GM19043 (cell line): Measurements from ENCODE around the gene HHLA2.
"Not testable (repeated sequence)": the region's sequence is repeated elsewhere in the genome, so short reads cannot be mapped to it uniquely, and the experiment has no call there.

Experiments used
- ATAC-seq: cut with Tn5 transposase; IDR thresholded peaks from one replicate; pipeline ENCODE4 v1.9.1; 2021; ENCODE audit warnings: low read depth; ENCODE audit not compliant: unreplicated experiment

Gene HHLA2

DNA sequence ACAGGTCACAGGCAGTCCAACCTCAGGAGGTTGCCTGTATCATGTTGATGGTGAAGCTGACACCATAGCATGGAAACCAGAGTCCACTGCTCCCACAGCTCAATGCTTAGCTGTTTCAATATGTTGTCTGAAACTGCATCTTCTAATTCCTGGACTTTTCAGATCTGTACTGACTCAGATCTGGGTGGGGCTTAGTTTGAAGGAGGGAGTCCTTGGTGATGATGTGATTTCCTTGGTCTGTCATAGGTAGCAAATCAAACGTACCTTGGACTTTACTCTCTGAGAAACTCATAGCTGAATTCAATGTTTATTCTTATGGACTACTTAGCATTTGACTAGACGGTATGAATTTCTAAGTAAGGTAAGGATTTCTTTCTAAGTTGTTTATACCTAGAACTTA, at the start of gene HHLA2:
Gene HHLA2 (plus strand): TSS at position 310 of the 400 bp plus-strand sequence. CDS start 55,266 bp downstream, outside the sequence.
- no peak for ATAC-seq

DNA sequence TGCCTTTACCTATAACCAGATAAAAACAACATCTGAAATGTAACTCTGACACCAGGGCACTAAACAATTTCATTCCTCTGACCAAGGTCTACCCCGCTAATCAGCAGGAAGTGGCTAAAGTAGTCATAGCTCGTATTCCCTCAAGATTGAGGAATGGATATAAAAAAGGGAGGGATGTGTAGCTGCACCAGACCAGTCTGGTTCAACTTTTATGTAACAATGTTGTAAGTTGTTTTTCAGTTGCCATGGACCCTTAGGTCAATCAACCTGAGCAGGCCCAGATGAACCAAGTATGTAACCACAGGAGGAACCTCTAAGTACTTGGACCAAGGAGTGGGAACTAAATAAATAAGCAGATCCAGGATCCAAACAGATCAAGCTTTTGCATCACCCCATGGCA, 45.7 kb upstream of the HHLA2 start:
- ATAC-seq: no peak

DNA sequence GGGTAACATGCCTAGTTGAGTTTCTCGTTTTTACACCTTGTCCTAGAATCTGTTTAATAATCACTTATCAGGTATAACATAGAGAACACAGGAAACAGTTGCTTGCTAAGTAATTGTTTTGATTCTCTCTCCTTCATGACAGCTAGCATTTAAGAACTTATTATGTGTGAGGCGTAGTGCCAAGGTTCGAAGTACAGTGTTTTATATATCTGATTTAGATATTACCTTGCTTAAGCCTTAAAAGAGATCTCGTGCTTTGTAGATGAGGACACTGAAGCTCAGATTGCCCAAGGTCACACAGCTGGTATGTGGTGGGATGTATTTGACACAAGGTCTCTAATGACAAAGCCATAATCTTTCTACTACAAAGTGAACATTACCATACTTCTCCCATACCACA, 45.1 kb upstream of the HHLA2 start:
- ATAC-seq: no peak

GRCh38 chr3:108251844-108252243, 44.5 kb upstream of the HHLA2 start:
- ATAC-seq: no peak

GRCh38 chr3:108255131-108255530, 41.2 kb upstream of the HHLA2 start:
- no peak for ATAC-seq

DNA sequence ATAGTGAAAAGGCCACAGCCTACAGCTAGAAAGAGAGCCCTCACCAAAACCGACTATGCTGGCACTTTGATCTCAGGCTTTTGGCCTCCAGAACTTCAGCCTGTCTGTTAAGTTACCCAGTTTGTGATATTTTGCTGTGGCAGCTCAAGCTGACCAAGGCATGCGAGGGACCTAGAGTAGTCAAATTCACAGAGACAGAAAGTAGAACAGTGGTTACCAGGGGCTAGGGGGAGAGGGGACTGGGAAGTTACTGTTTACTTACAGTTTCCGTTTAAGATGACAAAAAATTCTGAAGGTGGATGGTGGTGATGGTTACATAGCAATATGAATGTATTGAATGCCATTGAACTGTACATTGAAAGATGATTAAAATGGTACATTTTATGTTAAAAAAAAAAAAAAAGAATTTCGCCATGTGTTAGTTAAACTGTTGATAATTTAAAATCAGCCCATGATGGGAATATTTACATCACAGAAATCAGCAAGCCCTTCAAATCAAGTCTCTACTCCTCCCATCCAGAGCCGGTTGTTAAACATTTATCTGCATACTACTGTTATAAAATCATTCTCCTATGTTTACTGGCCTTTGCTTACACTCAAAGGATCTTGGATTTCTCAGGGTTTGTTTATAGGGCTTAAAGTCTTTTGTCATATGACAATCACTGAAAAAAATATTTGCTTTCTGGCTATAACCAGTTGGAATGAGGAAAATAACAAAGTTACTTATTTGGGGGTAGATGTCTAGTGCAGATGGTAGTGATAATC, 31.6 kb upstream of the HHLA2 start:
- ATAC-seq: not testable (repeated sequence)

DNA sequence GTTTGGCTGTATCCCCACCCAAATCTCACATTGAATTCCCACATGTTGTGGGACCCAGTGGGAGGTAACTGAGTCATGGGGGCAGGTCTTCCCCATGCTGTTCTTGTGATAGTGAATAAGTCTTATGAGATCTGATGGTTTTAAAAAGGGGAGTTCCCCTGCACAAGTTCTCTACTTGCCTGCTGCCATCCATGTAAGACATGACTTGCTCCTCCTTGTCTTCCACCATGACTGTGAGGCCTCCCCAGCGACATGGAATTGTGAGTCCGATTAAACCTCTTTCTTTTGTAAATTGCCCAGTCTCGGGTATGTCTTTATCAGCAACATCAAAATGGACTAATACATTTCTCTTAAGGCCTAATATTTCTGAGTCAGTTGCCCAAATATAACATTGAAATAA, 28.1 kb upstream of the HHLA2 start:
- not testable (repeated sequence) for ATAC-seq

DNA sequence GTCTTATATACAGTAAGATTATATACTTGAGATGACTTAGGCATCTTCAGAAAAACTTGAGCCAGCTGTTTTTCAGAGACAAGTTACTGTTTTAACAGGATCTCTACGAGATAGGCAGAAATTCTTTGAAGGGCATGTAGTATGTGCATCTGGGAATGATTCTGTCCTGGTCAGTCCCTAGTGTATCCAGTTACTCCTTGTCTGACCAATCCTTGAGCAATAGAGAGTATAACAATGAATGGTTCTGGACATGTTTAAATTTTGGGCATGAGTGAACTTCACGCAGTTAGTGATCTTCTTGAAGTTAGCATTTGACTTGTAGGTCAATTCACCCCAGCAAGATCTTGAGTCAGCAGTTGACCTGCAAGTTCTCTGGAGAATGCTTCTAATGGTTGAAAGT, 24.7 kb upstream of the HHLA2 start:
- ATAC-seq: no peak

DNA sequence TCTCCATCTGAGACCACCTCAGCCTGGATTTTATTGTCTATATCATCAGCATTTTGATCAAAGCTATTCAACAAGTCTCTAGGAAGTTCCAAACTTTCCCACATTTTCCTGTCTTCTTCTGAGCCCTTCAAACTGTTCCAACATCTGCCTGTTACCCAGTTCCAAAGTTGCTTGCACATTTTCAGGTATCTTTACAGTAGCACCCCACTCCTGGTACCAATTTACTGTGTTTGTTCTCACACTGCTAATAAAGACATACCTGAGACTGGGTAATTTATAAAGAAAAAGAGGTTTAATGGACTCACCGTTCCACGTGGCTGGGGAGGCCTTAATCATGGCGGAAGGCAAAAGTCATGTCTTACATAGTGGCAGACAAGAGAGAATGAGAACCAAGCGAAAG, 17.3 kb upstream of the HHLA2 start:
- ATAC-seq: not testable (repeated sequence)

DNA sequence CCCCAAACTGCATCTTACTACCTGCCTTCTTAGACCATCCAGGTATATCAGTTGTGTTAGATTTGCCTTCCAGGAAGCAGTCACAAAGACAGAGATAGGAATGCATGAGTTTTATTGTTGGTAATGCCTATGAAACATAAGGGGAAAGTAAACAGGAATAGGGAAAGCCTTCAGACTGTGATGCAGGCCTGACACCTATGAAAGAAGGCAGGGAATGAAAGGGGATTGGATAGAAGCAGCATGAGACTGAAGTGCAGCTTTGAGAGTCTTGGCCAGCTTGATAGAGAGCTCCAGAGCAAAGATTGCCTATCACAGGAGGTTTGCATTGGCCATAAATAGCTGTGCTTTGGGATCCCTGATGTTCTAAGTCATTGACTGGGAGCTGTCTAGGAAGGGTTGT, 15.9 kb upstream of the HHLA2 start:
- ATAC-seq: no peak

DNA sequence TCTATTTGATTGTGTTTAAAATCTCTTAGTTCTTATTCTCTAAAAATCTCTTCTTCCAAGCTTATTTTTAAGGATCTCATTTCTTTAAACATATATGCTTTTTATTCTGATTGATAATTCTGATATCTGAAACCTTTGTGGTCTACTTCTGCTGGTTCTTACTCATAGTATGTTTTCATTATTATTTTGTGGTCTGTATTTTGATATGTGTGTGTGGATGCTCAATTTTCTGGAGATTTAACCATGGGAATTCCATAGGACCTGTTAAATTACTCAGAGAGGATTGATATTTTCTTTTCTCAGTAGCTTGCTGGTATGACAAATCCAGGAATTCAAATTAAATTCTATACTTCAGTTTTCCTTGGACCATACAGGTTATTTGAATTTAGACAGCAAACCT, 14.7 kb upstream of the HHLA2 start:
- ATAC-seq: no peak

- no peak for ATAC-seq
Observed at GRCh38 chr3:108283006-108283405, 13.3 kb upstream of the HHLA2 start.

DNA sequence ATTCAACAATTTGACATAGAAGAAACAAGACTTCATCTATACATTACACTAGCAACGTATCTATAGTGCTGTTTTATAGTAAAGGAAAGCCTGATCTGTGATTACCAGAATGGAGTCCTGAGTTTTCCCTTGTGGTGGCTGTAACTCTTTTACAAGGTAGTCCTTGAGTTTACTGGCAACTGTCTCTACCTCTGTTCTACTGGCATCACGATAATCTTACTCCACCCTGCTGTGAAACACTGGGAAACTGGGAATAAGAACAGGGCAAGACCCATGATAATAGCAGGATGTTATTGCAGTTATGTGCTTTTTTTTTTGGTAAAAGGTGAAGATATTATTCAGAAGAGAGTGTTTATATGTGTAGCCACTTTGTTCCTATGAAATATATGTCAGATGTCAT, 12.4 kb upstream of the HHLA2 start:
- no peak for ATAC-seq

- no peak for ATAC-seq
Observed at GRCh38 chr3:108285176-108285575, 11.2 kb upstream of the HHLA2 start.

DNA sequence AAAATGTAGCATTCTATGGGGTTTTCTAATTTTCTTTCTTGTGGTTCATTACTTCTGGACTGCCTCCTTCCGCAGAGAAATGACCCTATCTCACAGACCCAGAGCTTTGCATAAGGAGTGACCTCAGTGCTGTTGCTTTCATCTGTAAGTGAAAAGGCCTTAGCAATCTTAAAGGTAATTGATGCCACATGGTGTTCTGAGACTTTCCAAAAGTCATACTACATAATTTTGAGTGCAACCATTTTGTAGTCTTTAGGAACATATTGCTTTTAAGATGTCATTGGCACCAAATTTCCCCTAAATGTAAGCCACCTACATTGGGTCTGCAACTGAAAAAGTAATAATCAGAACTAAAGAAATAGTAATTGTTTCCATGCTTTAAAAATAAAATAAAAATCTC, 9.2 kb upstream of the HHLA2 start:
- no peak for ATAC-seq

- ATAC-seq: not testable (repeated sequence)
Observed at GRCh38 chr3:108288193-108288592, 8.2 kb upstream of the HHLA2 start.

GRCh38 chr3:108289159-108289558, 7.2 kb upstream of the HHLA2 start:
- ATAC-seq: no peak

DNA sequence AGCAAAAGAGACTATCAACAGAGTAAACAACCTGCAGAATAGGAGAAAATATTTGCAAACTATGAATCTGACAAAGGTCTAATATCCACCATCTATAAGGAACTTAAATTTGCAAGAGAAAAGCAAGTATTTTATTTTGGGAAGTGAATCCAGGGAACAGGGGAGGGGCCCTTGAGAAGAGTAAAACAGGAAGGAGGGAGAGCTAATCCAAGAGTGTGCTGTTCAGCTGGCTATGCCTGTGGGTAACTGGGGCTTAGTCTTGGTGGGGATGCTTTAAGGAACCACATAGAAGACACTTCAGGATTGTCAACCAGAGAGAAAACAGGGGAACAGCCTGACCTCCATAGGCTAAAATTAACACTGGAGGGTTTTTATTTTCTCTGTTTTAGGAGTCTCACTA, 3.9 kb upstream of the HHLA2 start:
- ATAC-seq: no peak

- peak; percentile 80 for ATAC-seq
Observed at GRCh38 chr3:108292905-108293328, 3.4 kb upstream of the HHLA2 start.

GRCh38 chr3:108293858-108294257, 2.5 kb upstream of the HHLA2 start:
- peak; percentile 66 for ATAC-seq

DNA sequence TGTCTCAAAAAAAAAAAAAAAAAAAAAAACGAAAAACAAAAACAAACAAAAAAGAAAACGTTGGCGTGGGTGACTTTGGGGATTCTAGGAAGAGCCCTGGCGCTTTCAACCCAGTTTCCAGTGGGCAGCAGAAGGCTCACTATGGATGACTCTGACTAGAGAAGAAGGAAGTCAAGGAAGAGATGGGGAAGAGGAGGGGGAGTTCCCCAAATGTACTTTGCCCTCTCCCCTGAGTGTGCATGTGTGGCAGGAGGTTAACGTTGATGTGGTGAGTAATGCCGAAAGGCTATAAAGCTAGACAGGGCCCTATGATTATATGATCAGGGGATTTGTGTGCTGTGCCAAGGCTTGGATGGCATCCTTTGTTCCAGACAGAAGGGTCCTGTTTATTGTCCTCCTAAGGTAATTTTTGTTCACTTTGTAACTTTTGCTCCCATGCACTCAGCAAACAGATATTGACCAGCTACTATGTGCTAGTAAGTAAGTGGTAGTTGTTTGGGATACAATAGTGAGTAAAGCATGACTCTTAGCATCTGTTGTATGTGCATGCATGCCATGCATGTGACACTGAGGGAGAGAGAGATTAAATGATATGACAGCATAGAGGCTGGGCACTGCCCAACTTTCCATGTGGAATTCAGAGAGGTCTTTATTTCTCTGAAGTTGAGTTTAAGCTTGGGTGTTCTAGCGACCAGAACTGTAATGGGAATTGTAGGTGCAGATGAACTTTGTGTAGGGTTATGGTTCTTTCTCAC, 750 bp upstream of the HHLA2 start:
- ATAC-seq: no peak

DNA sequence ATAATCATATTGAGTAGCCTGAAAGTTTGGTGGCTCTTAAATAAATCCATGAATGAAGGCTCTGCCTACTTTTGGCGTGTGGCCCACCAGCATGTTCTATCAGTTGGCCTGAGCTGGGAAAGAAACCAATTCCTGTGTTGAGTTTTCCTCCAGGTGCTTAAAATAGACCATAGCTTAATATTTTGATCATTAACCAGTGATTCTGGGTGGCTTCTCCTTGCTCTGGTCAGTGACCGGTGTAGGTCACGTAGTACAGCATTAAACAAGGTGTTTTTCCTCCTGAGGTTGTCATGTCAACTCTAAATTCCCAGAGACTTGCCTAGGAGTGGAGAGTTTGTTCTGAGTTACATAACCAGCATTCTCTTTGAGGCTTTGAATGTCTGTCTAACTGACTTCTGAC, 1.3 kb downstream of the HHLA2 start:
- ATAC-seq: no peak
